Effector CD8-positive, alpha-beta T cell (primary cell): ENCODE results near the gene SLC2A14.
A peak's percentile ranks its signal among the peaks of the same experiment; 100 is the strongest.
"Not testable (repeated sequence)": the region's sequence is repeated elsewhere in the genome, so short reads cannot be mapped to it uniquely, and the experiment has no call there.

Experiments
- DNase-seq: peaks from one replicate; lab custom pipeline; 2025; lab: John Stamatoyannopoulos, UW

SLC2A14 gene

GRCh38 chr12:7834701-7835100 is 38.0 kb downstream of the SLC2A14 start:
- DNase-seq: no peak

- DNase-seq: no peak
These were observed 38.9 kb downstream of the SLC2A14 start for GRCh38 chr12:7833831-7834230.

GRCh38 chr12:7833201-7833600 is 39.5 kb downstream of the SLC2A14 start:
- DNase-seq: not testable (repeated sequence)

- no peak for DNase-seq
These were observed 40.5 kb downstream of the SLC2A14 start for GRCh38 chr12:7832059-7832696.

- not testable (repeated sequence) for DNase-seq
These were observed 43.0 kb downstream of the SLC2A14 start for GRCh38 chr12:7829737-7830136.

- DNase-seq: not testable (repeated sequence)
These were observed 47.0 kb downstream of the SLC2A14 start for GRCh38 chr12:7825754-7826153.

GRCh38 chr12:7806863-7807487 is 65.7 kb downstream of the SLC2A14 start:
- peak; percentile 28 for DNase-seq

- DNase-seq: not testable (repeated sequence)
These were observed 66.4 kb downstream of the SLC2A14 start for GRCh38 chr12:7806319-7806718.

GRCh38 chr12:7801460-7801859 is 71.3 kb downstream of the SLC2A14 start:
- no peak for DNase-seq

GRCh38 chr12:7798750-7799308 is 73.9 kb downstream of the SLC2A14 start:
- not testable (repeated sequence) for DNase-seq

- DNase-seq: no peak
These were observed 74.9 kb downstream of the SLC2A14 start for GRCh38 chr12:7797698-7798398.

- not testable (repeated sequence) for DNase-seq
These were observed 75.4 kb downstream of the SLC2A14 start for GRCh38 chr12:7797269-7797668.

- no peak for DNase-seq
These were observed 79.5 kb downstream of the SLC2A14 start for GRCh38 chr12:7793211-7793610.

GRCh38 chr12:7788884-7789528 is 83.7 kb downstream of the SLC2A14 start, which contains the start of gene NANOG:
Gene NANOG, plus strand, starts transcription at chr12:7789402. Its CDS starts 213 bp downstream, at chr12:7789615.
- DNase-seq: not testable (repeated sequence)

GRCh38 chr12:7788294-7788660 is 84.4 kb downstream of the SLC2A14 start:
- DNase-seq: no peak

GRCh38 chr12:7787574-7788293 is 85.0 kb downstream of the SLC2A14 start:
- DNase-seq: no peak

GRCh38 chr12:7784701-7785100 is 88.0 kb downstream of the SLC2A14 start:
- no peak for DNase-seq

GRCh38 chr12:7783433-7783832 is 89.3 kb downstream of the SLC2A14 start:
- DNase-seq: not testable (repeated sequence)

- DNase-seq: no peak
These were observed 90.7 kb downstream of the SLC2A14 start for GRCh38 chr12:7782055-7782454.

- DNase-seq: no peak
These were observed 91.4 kb downstream of the SLC2A14 start for GRCh38 chr12:7781274-7781673.

GRCh38 chr12:7769999-7770398 is 102.7 kb downstream of the SLC2A14 start:
- DNase-seq: no peak
